Thyroid gland (tissue), 4 donors: ENCODE results near the gene MPV17L. TPM values are rescaled to one million over a fixed set of nuclear protein-coding genes. Genes with fewer than 3 reads are reported as not detected.
"Not testable (repeated sequence)": the region's sequence is repeated elsewhere in the genome, so short reads cannot be mapped to it uniquely, and the experiment has no call there.

Experiments
- DNase-seq, 2 donors: peaks; one replicate each; pipeline ENCODE4 v3.0.0-alpha.2; 2019
- H3K27ac ChIP-seq, 3 donors: fragments of 200-600 bp; sonication (generic); 1 replicate in 2 of 3; 2 replicates in 1 of 3; pipeline ENCODE4 v1.5.1; 2016 to 2019; ENCODE audit warnings: mild to moderate bottlenecking in 1 of 3, moderate library complexity in 1 of 3
- H3K27me3 ChIP-seq: fragments of 200-600 bp; sonication (generic); one replicate; pipeline ENCODE4 v1.5.1; 2019
- H3K36me3 ChIP-seq, 2 donors: fragments of 200-600 bp; sonication (generic); one replicate each; pipeline ENCODE4 v1.5.1; 2016 to 2019
- H3K4me1 ChIP-seq, 2 donors: fragments of 200-600 bp; sonication (generic); one replicate each; pipeline ENCODE4 v1.5.1; 2017 to 2019
- H3K4me3 ChIP-seq, 3 donors: fragments of 200-600 bp; sonication (generic); replicated peaks in 1 of 3; 1 replicate in 2 of 3; 2 replicates in 1 of 3; pipeline ENCODE4 v1.5.1; 2016; ENCODE audit warnings: mild to moderate bottlenecking in 1 of 3
- H3K9me3 ChIP-seq: fragments of 200-600 bp; sonication (generic); one replicate; pipeline ENCODE4 v1.5.1; 2017
- CTCF ChIP-seq, 6 experiments: fragments of 200-600 bp in 3 of 6; fragments of 450-650 bp in 3 of 6; sonication (generic) in 3 of 6; IDR thresholded peaks; one replicate each; pipeline ENCODE4 v1.5.1; 2016 to 2019; ENCODE audit warnings: antibody characterized with exemption in 6 of 6, mild to moderate bottlenecking in 2 of 6, inconsistent platforms in 1 of 6, moderate library complexity in 1 of 6
- POLR2A ChIP-seq, 2 donors: fragments of 450-650 bp; IDR thresholded peaks; one replicate each; pipeline ENCODE4 v1.6.1; 2017; ENCODE audit warnings: antibody characterized with exemption in 2 of 2, mild to moderate bottlenecking in 2 of 2, moderate library complexity in 1 of 2
- WGBS, 2 donors: methylation state at CpG; one replicate each; pipeline ENCODE4 v1.1.5; 2017; 5-methylcytosine and 5-hydroxymethylcytosine counted together
- intact Hi-C: fragments of 100-400 bp; cut with DNase I; formaldehyde crosslinking; loops from one replicate; pipeline ENCODE4 v1.15.1; 2023
- total RNA-seq, 4 donors: library from RNA; depleted of rRNA; stranded (reverse); fragments of >200 nt; gene quantifications; one replicate each; pipeline ENCODE4 v1.2.3, GENCODE V29; 2016

Gene MPV17L
- total RNA-seq, 4 donors from 2014 or later = 6.9 to 20.8 (median 15.4) TPM

GRCh38 chr16:15417197-15417596 lies 21.6 kb downstream of the MPV17L start:
- Histone ChIP-seq H3K4me1 (no peaks in the 10 kb centered on the region), H3K27me3 (no peaks in the 10 kb centered on the region), H3K36me3 (no peaks in the 10 kb centered on the region), H3K9me3 (no peaks in the 10 kb centered on the region), H3K4me3 (no peak overlapping the region), H3K27ac (no peak overlapping the region)
- intact Hi-C loops = no loop called here
- no peak for DNase-seq
- 84 to 88% methylated on average over 2 of the region's 2 CpGs for WGBS, 2 donors
- TF ChIP-seq POLR2A (IDR thresholded peaks at IDR 0.05) (no peak), CTCF (IDR thresholded peaks at IDR 0.05) (no peak)

DNA sequence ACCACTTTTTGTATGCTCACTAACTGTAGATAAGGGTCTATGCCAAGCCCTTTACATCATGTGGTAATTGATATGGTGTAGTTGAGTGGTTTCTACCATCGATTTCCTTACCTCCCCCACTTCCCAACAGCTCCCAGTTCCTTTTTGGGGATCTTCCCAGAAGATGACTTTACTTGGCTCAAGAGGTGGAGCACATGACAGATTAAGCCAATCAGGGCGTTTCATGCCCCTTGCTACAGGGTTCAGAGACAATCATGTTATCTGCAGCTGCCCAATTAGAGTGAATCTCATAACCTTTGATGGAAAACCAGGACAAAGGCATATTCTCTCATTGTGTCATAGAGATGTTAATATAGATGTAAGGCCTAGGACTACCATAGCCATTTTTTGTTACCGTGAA lies 22.7 kb downstream of the MPV17L start:
- Histone ChIP-seq H3K36me3 (no peaks in the 10 kb centered on the region), H3K4me1 (no peaks in the 10 kb centered on the region), H3K27ac (no peak overlapping the region), H3K9me3 (no peaks in the 10 kb centered on the region), H3K4me3 (no peak overlapping the region), H3K27me3 (no peaks in the 10 kb centered on the region)
- TF ChIP-seq CTCF (IDR thresholded peaks at IDR 0.05) = no peak
- DNase-seq = no peak
- WGBS, 2 donors = 68 to 82% methylated on average over 3 of the region's 3 CpGs
- intact Hi-C loops = no loop called here

DNA sequence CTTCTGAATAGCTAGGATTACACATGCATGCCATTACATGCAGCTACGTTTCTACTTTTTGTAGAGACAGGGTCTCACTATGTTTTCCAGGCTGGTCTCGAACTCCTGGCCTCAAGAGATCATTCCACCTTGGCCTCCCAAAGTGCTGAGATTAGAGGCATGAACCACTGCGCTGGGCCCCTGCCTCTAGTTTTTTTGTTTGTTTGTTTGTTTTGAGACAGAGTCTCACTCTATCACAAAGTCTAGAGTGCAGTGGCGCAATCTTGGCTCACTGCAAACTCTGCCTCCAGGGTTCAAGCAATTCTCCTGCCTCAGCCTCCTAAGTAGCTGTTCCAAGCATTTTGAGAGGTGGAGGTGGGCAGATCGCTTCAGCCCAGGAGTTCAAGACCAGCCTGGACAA lies 26.1 kb downstream of the MPV17L start:
- not testable (repeated sequence) for H3K4me1 ChIP-seq, H3K27ac ChIP-seq, H3K4me3 ChIP-seq, H3K27me3 ChIP-seq, DNase-seq, H3K9me3 ChIP-seq, H3K36me3 ChIP-seq
- intact Hi-C loops = loop anchor here (10.0 kb wide), 1 partner anchor 283 kb away; no protein-coding TSS in a partner anchor
- 73 to 84% methylated on average over 5 of the region's 5 CpGs for WGBS, 2 donors

- WGBS, 2 donors = 84 to 90% methylated on average over 8 of the region's 8 CpGs
- Histone ChIP-seq H3K36me3 (no peaks in the 10 kb centered on the region), H3K4me1 (no peaks in the 10 kb centered on the region), H3K9me3 (no peaks in the 10 kb centered on the region), H3K27me3 (no peaks in the 10 kb centered on the region), H3K4me3 (no peak overlapping the region), H3K27ac (no peak overlapping the region)
- TF ChIP-seq POLR2A (IDR thresholded peaks at IDR 0.05) (no peak), CTCF (IDR thresholded peaks at IDR 0.05) (no peak)
- no peak for DNase-seq
- intact Hi-C loops = loop anchor here (10.0 kb wide), 1 partner anchor 283 kb away; no protein-coding TSS in a partner anchor
Measured at GRCh38 chr16:15422222-15422621, 26.7 kb downstream of the MPV17L start.

DNA sequence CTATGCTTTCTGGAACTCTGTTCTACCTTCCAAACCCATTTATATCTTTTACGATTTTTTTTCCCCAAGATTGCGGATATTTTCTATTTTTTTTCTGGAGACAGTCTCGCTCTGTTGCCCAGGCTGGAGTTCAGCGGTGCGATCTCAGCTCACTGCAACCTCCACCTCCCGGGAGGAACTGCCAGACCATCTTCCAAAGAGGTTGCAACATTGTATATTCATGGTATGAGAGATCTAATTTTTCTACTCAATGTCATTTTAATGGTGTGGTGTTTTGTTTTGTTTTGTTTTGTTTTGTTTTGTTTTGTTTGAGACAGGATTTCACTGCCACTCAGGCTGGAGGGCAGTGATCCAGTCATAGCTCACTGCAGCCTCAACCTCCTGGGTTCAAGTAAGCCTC lies 30.3 kb downstream of the MPV17L start:
- H3K9me3 ChIP-seq = no peaks in the 10 kb centered on the region
- 33% methylated on average over 6 of the region's 6 CpGs for WGBS, 2 donors
- TF ChIP-seq CTCF (IDR thresholded peaks at IDR 0.05) = no peak
- TF ChIP-seq POLR2A (IDR thresholded peaks at IDR 0.05) = no peak
- no peak overlapping the region for H3K27ac ChIP-seq
- intact Hi-C loops = loop anchor here (10.0 kb wide), 1 partner anchor 279 kb away; no protein-coding TSS in a partner anchor
- H3K4me1 ChIP-seq = no peaks in the 10 kb centered on the region
- H3K36me3 ChIP-seq = no peaks in the 10 kb centered on the region
- DNase-seq = no peak
- H3K4me3 ChIP-seq = no peak overlapping the region
- no peaks in the 10 kb centered on the region for H3K27me3 ChIP-seq

DNA sequence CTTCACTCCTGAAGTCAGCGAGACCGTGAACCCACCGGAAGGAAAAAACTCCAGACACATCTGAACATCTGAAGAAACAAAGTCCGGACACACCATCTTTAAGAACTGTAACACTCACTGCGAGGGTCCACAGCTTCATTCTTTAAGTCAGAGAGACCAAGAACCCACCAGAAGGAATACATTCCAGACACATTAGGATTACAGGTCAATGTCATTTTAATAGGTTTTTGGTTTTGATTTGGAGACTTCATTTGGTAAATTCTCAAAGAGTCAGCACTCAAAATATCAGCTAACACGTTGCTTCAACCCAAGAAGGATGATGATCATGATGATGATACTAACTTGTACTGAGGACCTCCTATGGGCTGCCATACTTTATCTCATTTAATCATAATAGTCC lies 31.2 kb downstream of the MPV17L start:
- H3K4me3 ChIP-seq = no peak overlapping the region
- 77 to 88% methylated on average over 6 of the region's 6 CpGs for WGBS, 2 donors
- no peak overlapping the region for H3K27ac ChIP-seq
- intact Hi-C loops = loop anchor here (10.0 kb wide), 1 partner anchor 278 kb away; no protein-coding TSS in a partner anchor
- H3K36me3 ChIP-seq = no peaks in the 10 kb centered on the region
- no peaks in the 10 kb centered on the region for H3K9me3 ChIP-seq
- no peaks in the 10 kb centered on the region for H3K27me3 ChIP-seq
- no peak for DNase-seq
- no peaks in the 10 kb centered on the region for H3K4me1 ChIP-seq
- TF ChIP-seq CTCF (IDR thresholded peaks at IDR 0.05) = no peak
- no peak for TF ChIP-seq POLR2A (IDR thresholded peaks at IDR 0.05)
